ENCODE results near the gene APOA4.

The APOA4 gene

GRCh38 chr11:116772443-116773202 lies 50.5 kb downstream of the APOA4 start, which contains the start of gene BUD13:
Gene BUD13, minus strand, starts transcription at chr11:116772987. Its CDS starts 23 bp downstream, at chr11:116772964.
- peak; percentile 78 for DNase-seq

DNA sequence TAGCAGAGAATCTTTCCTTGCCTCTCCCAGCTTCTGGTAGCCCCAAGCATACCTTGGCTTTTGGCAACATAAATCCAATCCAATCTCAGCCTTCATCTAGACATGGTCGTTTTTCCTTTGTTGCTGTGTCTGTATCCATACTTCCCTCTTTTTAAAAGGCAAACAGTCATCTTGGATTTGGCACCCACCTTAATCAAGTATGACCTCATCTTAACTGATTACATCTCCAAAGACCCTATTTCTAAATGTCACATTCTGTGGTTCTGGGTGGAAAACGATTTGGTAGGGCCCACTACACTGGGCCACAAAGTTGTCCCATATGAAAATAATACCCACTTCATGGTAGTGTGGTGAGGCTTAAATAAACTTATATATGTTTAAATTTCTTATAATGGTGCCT lies 51.2 kb downstream of the APOA4 start:
- DNase-seq, result no peak

Data from NCI-H446 treated with DMSO at 0.1 percent for 48 hours (cell line).